Epithelial cell of prostate (primary cell): ENCODE results near the gene GPR42.

Experiments used
- DNase-seq: peaks from one replicate; pipeline ENCODE4 v3.0.0-alpha.2; 2011; ENCODE audit warnings: low read depth, low spot score
- H3K27ac ChIP-seq: fragments of 450-650 bp; 2 replicates; pipeline ENCODE4 v1.5.1; 2017; ENCODE audit warnings: mild to moderate bottlenecking

The GPR42 gene, protein sequence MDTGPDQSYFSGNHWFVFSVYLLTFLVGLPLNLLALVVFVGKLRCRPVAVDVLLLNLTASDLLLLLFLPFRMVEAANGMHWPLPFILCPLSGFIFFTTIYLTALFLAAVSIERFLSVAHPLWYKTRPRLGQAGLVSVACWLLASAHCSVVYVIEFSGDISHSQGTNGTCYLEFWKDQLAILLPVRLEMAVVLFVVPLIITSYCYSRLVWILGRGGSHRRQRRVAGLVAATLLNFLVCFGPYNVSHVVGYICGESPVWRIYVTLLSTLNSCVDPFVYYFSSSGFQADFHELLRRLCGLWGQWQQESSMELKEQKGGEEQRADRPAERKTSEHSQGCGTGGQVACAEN

DNA sequence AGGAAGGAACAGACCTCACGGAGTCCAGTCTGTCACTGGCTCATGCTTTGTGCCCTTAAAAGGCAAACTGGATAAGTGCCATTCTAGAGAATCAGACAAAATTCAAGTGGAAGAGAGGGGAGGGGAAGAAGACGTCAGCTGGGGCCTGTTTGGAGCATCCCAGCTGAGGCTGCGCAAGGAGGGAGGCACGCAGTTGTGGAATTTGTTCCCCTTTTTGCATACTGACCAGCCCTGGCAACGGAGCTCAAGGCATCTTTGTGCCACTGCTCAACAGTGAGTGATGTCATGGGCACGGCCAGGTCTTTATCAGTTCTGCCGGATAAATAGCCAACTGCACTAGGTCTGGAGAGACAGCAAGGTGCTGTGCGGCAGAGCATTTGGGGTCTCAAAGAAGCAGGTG, at the start of gene GPR42:
TSS of gene GPR42 (plus strand) at position 347 of the 400 bp plus-strand sequence. CDS start 292 bp downstream, outside the sequence.
- DNase-seq = no peak
- H3K27ac ChIP-seq = no peak within 1 kb of the TSS

DNA sequence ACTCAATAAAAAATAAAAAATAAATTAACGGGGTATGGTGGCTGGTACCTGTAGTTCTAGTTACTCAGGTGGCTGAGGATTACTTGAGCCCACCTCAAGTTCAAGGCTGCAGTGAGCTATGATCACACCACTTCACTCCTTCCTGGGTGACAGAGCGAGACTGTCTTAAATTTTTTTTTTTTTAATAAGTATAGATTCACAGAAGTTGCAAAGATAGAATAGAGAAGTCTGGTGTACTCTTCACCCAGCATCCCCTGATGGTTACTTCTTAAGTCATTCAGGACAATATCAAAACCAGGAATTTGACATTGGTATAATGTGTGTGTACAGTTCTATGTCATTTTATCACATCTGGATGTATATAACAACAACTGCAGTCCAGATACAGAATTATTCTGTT, 49.6 kb upstream of the GPR42 start:
- H3K27ac ChIP-seq = no peak overlapping the region
- DNase-seq = no peak

DNA sequence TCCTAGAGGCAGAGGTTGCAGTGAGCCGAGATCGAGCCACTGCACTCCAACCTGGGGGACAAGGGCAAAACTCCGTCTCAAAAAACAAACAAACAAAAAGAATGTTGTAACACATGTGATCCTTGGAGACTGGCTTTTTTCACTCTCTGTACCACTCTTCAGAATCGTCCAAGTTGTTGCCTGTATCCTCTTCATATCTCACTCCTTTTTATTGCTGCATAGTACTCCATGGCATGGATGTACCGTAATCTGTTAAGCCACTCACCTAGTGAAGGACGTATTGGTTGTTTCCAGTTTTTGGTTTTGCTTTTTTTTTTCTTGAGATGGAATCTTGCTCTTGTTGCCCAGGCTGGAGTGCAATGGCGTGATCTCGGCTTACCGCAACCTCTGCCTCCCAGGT, 48.9 kb upstream of the GPR42 start:
- DNase-seq = no peak

DNA sequence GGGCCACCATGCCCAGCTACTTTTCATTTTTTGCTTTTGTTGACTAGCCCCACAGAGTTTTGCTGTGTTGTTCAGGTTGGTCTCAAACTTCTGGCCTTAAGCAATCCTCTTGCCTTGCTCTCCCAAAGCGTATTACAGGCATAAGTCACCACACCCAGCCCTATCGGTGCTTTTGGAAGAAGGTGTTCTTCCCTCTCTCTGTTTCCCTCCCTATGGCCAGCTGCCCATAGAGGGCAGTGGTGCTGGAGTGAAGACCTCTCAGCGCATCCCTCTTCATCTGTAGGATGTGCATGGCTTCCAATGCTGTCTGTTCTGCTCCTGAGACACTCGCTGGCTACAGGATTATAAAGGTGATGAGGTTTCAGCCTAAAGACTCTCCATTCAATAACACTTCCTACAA, 43.2 kb upstream of the GPR42 start:
- DNase-seq = no peak
- H3K27ac ChIP-seq = no peak overlapping the region

More for the DNA sequence above, 48.9 kb upstream of the GPR42 start:
- H3K27ac ChIP-seq = no peak overlapping the region

DNA sequence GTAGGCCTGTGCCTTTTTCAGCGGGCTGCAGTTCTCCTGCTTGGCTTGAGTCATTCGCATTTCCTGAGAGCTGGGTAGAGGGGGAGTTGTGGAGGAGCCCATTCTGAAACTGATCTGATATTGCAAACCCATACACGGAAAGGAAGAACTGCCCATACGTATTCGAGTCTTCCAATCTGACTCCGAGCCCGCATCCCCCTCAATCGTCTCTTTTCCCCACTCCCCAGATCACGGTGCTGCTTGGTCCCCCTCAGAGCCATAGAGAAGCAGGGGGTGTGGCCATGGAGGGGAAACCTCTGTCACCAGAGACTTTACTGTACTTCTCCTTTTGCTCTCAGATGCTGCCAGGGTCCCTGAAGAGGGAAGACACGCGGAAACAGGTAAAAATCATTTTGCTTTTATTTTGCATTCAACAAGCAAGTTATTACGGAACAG, 42.0 kb upstream of the GPR42 start, which contains the start of gene CD22:
TSS of gene CD22 (plus strand) at position 337 of the 435 bp plus-strand sequence. CDS start 2,854 bp downstream, outside the sequence.
- DNase-seq = no peak
- no peak within 1 kb of the TSS for H3K27ac ChIP-seq

DNA sequence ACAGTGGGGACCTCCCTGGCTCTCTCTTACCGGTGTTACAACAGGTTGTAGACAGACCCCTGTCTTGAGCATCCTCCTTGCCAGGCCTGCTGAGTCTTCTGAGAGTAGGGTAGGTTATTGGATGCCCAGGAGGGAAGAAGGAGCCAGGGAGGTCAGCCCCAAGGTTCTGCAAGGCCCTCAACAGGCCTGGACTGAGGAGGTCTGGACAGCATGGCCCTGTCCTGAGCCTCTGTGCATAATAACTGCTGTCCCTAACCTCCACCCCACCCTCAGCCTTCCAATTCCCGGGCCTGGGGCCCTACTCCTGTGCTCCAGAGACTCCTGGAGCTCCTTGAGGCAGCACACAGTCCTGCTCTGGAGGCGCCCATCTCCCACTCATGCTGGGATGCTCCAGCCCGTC, 41.5 kb upstream of the GPR42 start:
- DNase-seq = no peak
- H3K27ac ChIP-seq = no peak overlapping the region

DNA sequence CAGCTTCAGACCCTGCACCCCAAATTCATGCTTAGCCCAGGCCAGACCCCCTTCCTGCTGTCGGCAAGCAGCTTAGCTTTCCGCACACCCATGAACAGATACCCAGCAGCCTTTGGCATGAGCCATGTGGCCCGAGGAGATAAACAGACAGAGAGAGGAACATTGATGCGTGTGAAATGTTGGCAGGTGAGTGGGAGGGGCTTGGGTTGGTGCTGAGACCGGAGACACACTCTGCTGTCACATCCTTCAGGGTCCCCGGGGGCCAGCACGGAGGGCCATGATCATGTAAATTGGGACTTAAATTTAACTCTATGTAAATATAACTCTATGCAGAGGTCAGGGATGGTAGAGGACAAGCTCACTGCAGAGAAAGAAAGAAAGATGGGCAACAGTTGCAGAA, 40.4 kb upstream of the GPR42 start:
- H3K27ac ChIP-seq = no peak overlapping the region
- no peak for DNase-seq

DNA sequence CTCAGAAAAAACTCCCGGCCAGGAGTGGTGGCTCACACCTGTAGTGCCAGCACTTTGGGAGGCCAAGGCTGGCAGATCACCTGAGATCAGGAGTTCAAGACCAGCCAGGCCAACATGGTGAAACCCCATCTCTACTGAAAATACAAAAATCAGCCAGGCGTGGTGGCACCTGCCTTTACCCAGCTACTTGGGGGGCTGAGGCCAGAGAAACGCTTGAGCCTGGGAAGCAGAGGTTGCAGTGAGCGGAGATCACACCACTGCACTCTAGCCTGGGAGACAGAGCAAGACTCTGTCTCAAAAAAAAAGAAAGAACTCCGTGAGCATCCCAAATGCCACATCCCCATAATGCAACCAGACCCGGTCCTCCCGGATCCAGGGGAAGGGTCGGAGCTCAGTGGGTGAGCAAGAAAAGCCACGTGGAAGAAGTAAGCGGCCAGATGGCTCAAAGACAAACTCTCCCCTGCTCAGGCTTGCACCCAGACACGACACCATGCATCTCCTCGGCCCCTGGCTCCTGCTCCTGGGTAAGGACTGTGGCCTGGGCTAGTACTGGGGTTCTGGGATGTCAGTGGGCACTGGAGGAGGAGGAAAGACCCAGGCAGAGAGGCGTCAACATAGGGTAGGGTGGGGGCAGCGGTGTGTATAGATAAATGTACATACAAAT, 39.2 kb upstream of the GPR42 start:
- DNase-seq = no peak
- H3K27ac ChIP-seq = no peak overlapping the region

DNA sequence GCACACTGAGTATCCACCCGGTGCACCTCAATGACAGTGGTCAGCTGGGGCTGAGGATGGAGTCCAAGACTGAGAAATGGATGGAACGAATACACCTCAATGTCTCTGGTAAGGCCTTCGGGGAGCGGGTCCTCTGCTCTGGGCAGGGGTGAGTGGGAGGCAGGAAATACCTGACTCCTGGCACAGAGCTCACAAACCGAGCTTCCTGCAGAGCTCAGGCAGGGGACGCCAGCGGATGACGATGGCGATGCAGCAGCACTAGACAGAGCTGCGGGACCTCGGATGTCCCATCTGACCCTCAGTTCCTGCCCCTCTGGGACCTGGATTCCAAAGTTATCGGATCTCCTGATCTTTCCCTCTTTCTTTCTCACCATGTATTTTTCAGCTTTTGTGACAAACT, 38.1 kb upstream of the GPR42 start:
- DNase-seq = no peak
- H3K27ac ChIP-seq = no peak overlapping the region

DNA sequence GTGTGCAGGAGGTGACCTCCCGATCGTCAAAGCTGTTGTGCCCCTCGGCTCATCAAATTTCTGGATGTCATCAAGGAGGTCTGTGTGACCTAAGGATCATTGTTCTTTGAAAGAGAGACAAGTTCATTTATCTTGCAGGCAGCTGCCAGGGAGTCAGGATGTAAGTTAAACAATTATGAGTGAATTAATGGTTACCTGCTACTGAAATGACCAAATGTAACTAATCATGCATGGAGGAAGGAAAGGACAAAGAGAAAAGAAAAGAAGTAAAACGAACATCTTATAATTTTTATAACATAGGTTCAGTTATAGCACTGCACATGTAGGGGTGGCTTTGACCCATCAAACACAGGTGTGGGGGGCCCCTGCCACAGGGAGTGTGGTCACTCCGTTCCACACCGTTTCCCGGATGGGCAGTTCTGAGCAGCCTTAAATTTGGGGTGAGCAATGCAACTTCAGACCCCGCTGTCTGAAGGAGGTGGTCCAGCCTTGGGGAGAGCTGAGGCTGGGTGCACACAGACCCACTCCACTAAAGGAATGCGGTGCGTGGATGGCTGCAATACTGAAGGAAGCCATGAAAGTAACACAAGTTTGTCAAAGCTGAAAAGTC, 36.6 kb upstream of the GPR42 start:
- no peak for DNase-seq
- no peak overlapping the region for H3K27ac ChIP-seq

DNA sequence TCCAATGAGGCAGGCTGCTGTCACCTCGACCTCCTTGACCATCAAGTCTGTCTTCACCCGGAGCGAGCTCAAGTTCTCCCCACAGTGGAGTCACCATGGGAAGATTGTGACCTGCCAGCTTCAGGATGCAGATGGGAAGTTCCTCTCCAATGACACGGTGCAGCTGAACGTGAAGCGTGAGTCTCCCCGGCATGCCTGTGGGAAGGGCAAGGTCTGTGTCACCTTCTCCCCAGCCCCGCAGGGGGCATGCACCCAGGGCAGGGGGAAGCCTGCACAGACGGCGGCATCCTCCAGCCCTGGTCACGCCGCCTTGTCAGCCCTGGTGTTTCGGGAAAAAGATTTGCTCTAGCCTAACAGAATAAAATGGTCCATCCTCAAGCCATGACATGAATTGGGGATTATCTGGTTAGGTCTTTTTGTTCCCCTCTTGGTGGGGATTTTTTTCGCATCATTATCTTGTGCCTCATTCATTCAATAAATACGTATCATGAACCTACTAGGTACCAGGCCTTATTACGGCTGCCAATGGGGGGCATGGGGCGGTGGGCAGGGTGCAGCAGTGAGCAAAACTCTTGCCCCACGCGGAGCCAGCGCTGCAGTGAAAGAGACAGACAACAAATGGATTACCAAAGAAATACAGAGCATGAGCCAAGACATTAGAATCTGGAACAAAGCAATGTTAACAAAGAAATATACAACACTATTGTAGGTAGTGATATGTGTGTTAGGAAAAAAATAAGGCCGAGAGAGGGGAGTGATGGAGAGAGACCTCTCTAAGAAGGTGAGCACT, 34.5 kb upstream of the GPR42 start:
- no peak overlapping the region for H3K27ac ChIP-seq
- no peak for DNase-seq

DNA sequence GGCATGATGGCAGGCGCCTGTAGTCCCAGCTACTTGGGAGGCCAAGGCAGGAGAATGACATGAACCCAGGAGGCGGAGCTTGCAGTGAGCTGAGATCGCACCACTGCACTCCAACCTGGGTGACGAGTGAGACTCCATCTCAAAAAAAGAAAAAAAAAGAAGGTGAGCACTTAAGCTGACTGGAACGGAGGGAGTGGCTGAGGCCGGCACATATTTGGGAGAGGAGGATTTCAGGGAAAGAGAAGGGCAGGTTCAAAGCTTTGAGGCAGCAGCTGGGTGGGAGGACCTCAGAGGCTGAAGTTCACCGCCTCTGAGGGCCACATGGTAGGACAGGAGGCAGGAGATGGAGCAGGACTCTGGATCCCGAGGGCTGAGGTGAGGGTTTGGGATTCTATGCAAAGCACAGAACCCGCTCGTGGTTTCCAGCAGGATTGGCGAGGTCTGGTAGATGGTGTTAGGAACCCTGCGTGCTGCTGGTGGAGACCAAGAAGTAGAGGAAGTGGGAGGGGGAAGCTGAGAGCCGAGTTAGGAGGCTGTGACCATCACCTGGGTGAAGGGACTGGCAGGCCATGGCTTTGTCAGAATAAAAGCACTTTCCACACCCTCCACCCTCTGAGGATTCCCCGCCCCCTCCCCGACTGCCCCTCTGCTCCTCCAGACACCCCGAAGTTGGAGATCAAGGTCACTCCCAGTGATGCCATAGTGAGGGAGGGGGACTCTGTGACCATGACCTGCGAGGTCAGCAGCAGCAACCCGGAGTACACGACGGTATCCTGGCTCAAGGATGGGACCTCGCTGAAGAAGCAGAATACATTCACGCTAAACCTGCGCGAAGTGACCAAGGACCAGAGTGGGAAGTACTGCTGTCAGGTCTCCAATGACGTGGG, 33.5 kb upstream of the GPR42 start:
- no peak overlapping the region for H3K27ac ChIP-seq
- DNase-seq = no peak

DNA sequence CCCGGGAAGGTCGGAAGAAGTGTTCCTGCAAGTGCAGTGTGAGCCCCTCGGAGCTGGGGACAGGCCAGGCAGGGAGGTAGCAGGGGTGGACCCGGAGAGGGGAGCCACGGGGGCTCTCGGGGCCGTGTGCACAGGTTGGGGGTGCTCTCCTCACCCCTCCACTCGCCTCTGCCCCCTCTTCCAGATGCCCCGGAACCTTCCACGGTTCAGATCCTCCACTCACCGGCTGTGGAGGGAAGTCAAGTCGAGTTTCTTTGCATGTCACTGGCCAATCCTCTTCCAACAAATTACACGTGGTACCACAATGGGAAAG, 32.9 kb upstream of the GPR42 start:
- H3K27ac ChIP-seq = no peak overlapping the region
- DNase-seq = no peak

DNA sequence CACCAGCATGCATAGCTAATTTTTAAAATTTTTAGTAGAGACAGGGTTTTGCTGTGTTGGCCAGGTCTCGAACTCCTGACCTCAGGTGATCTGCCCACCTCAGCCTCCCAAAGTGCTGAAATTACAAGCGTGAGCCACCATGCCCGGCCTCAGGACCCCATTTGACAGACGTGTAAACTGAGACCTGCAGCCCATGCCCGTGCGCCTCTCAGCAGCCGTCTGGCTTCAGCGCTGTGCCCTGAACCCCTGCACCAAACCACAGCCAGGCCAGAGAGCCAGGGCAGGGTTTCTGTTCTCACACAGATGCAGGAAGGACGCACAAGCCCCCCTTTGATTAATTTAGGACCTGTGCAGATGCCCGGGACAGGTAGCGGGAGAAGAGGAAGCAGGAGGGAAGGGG, 30.4 kb upstream of the GPR42 start:
- no peak for DNase-seq
- no peak overlapping the region for H3K27ac ChIP-seq

DNA sequence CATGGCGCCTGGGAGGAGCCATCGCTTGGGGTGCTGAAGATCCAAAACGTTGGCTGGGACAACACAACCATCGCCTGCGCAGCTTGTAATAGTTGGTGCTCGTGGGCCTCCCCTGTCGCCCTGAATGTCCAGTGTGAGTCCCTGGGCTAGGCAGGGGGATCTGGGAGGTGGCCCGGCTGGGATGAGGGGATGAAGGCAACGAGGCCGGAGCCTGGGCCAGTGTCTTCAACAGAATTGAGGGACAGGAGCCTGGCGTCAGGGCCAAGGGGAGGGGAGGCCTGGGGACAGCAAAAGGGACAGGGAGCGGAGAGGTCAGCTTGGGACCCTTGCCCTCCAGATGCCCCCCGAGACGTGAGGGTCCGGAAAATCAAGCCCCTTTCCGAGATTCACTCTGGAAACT, 29.9 kb upstream of the GPR42 start:
- DNase-seq = no peak
- H3K27ac ChIP-seq = no peak overlapping the region

DNA sequence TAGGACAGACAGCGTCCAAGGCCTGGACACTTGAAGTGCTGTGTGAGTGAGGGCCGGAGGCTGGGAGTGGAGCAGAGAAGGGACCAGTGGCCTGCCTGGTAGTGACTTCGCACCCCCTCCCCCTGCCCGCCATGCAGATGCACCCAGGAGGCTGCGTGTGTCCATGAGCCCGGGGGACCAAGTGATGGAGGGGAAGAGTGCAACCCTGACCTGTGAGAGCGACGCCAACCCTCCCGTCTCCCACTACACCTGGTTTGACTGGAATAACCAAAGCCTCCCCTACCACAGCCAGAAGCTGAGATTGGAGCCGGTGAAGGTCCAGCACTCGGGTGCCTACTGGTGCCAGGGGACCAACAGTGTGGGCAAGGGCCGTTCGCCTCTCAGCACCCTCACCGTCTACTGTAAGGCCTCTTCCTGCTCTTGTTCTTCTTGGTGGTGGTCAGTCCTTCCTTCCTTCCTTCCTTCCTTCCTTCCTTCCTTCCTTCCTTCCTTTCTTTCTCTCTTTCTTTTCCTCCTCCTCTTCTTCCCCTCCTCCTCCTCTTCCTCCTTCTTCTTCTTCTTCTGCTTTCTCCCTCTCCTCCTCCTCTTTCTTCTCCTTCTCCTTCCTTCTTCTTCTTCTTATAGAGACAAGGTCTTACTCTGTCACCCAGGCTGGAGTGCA, 29.2 kb upstream of the GPR42 start:
- no peak overlapping the region for H3K27ac ChIP-seq
- DNase-seq = no peak

DNA sequence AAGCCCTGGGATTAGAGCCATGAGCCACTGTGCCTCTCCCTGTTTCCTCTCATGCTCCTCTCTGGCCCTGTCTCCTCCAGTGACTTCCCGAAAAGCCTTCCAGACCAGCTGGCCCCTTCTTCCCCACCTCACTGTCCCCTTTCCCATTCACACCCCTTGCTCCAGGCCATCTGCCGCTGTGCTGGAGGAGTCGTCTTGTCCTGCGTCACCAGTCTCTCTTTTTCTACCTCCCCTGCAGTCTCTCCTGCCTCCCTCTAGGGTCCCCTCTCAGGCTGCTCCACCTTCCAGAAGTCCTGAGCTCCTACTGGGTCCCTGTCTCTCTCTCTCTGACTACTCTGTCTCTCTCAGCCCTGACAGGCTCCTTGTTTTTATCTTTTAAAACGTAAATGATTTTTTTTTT, 28.4 kb upstream of the GPR42 start:
- H3K27ac ChIP-seq = no peak overlapping the region
- DNase-seq = no peak

DNA sequence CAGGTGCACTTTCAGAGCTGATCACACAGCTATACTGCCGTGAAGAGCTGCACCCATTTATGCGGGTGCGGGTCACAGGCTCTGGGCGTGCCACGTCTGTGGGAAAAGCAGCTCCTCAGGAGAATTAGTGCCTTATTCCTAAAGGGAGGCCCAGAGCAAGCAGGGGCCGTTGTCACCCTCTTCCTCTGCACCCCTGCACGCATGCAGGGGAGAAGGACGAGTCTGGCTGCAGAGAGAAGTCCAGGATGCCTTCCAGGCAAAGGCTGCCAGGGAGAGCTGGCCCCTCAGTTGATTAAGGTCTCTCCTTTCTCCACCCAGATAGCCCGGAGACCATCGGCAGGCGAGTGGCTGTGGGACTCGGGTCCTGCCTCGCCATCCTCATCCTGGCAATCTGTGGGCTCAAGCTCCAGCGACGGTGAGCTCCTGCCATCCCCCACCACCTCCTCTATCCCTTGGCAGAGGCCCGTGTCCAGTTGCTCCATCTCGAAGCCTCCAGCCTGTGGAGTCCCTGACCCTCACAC, 26.3 kb upstream of the GPR42 start:
- DNase-seq = no peak
- H3K27ac ChIP-seq = no peak overlapping the region

DNA sequence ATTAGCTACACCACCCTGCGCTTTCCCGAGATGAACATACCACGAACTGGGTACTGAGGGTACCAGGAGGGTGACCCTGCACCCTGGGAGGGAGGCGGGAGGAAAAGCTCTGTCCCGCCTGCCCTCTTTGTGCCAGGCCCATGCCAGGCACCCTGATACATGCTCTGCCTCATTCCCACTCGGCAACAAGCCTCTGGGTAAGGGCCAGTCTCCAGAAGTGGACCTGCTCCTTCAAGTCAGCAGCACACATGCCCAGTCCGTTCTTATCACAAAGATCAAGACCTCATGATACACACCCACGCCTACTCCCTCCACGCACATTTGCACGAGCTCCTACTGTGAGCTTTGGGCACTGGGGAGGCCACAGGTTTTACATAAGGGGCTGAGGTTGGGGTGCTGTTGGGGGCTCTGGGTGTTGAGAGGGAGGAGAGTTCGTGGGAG, 25.2 kb upstream of the GPR42 start:
- H3K27ac ChIP-seq = no peak overlapping the region

More for the DNA sequence above, 25.2 kb upstream of the GPR42 start:
- DNase-seq = no peak
